ENCODE results near the gene ANGPTL2. TPM values are rescaled to one million over a fixed set of nuclear protein-coding genes. Genes with fewer than 3 reads are reported as not detected.

The ANGPTL2 gene
- total RNA-seq, 1 experiment from 2014 or later, result 5.1 TPM

GRCh38 chr9:127051881-127052595 is 70.4 kb downstream of the ANGPTL2 start:
- H3K14ac ChIP-seq (ENCODE audit: insufficient read depth, low read length), result no peak overlapping the region
- no peak overlapping the region for H2BK120ac ChIP-seq (ENCODE audit: low read depth, low read length, poor library complexity, severe bottlenecking)
- no peak overlapping the region for H3K56ac ChIP-seq (ENCODE audit: insufficient read length, low read depth, low read length)
- H4K91ac ChIP-seq (ENCODE audit: insufficient read length, low read depth, low read length), result no peak overlapping the region
- no peaks in the 10 kb centered on the region for H3K27me3 ChIP-seq (ENCODE audit: insufficient read depth, low read length)
- no peak overlapping the region for H2BK12ac ChIP-seq (ENCODE audit: insufficient read length, low read depth, low read length)
- H4K8ac ChIP-seq (replicated peaks; ENCODE audit: insufficient read length, low read depth, low read length), result no peak overlapping the region
- no peak overlapping the region for H2AK5ac ChIP-seq (ENCODE audit: insufficient read length, low read length)
- TF ChIP-seq CTCF (conservative IDR thresholded peaks at IDR 0.05), result no peak
- no peak for DNase-seq
- H4K5ac ChIP-seq (ENCODE audit: insufficient read length, low read depth, low read length), result no peak overlapping the region
- no peak overlapping the region for H2AFZ ChIP-seq (ENCODE audit: low read length)
- no peaks in the 10 kb centered on the region for H3K23me2 ChIP-seq (ENCODE audit: insufficient read length, low read depth, low read length, poor library complexity, severe bottlenecking)
- H3K9me3 ChIP-seq (ENCODE audit: control insufficient read depth, low read depth, low read length), result no peaks in the 10 kb centered on the region
- no peak overlapping the region for H3K4ac ChIP-seq (ENCODE audit: low read depth, low read length)
- no peak overlapping the region for H2BK15ac ChIP-seq (ENCODE audit: low read depth, low read length)
- H3K4me3 Mint-ChIP-seq, result no peak overlapping the region
- no peak overlapping the region for H3K23ac ChIP-seq (ENCODE audit: insufficient read length, low read depth, low read length)
- H2BK20ac ChIP-seq (ENCODE audit: low read depth, low read length, poor library complexity, severe bottlenecking), result no peak overlapping the region
- H3K79me1 ChIP-seq (ENCODE audit: insufficient read depth, low read depth, low read length, poor library complexity, severe bottlenecking), result no peaks in the 10 kb centered on the region
- H3K27ac Mint-ChIP-seq, result no peak overlapping the region
- H3K9ac ChIP-seq (ENCODE audit: extremely low read depth, insufficient read length, low read length), result no peak overlapping the region
- no peak overlapping the region for H2BK5ac ChIP-seq (ENCODE audit: insufficient read length, low read length)
- no peak overlapping the region for H3T11ph ChIP-seq (ENCODE audit: low read length)
- WGBS (ENCODE audit: extremely low coverage, insufficient read length, low lambda C conversion rate), result no CpG with 5 or more reads among the region's 8 CpGs
- no peaks in the 10 kb centered on the region; a peak in 1 of 4 replicates for H3K4me1 Mint-ChIP-seq
- H3K9me3 Mint-ChIP-seq, result no peaks in the 10 kb centered on the region
- no peak overlapping the region for H3K4me2 ChIP-seq (ENCODE audit: insufficient read depth, insufficient read length, low read length)
- H3K27me3 Mint-ChIP-seq (ENCODE audit: low read depth), result no peaks in the 10 kb centered on the region; the same call in 1 of the 2 replicates
- no peak overlapping the region for H3K18ac ChIP-seq (ENCODE audit: insufficient read length, low read depth, low read length)
- H3K36me3 Mint-ChIP-seq (ENCODE audit: insufficient read depth in 1 of 3, low read depth in 3 of 3), result 0 out of 7 replicates have a peak, but pooled peaks cover 0 to 5% (median 0%) of the 10 kb centered on the region in 3 experiments
- H4K20me1 ChIP-seq (ENCODE audit: control insufficient read depth, insufficient read depth, insufficient read length), result no peaks in the 10 kb centered on the region
- H3K4me1 ChIP-seq (ENCODE audit: insufficient read depth, low read length), result no peaks in the 10 kb centered on the region
- no peak overlapping the region for H3K27ac ChIP-seq (ENCODE audit: insufficient read length, low read depth, low read length)
- H3K79me2 ChIP-seq (ENCODE audit: insufficient read depth, low read length), result peaks cover 2% of the 10 kb centered on the region; the same call in 1 of the 2 replicates
